SK-N-SH treated with all-trans-retinoic acid at 6 μM for 48 hours (cell line): ENCODE data around the gene ASCL3.

ENCODE experiments used
- ARNTL ChIP-seq: fragments of 450-650 bp; formaldehyde crosslinking; IDR thresholded peaks from 2 replicates; pipeline ENCODE4 v1.5.0; 2020; ENCODE audit warnings: low read depth, mild to moderate bottlenecking, moderate library complexity, borderline replicate concordance
- BACH2 ChIP-seq: fragments of 250-450 bp; sonication (Bioruptor Pico); IDR thresholded peaks from 2 replicates; pipeline ENCODE4 v1.9.0; 2021; ENCODE audit warnings: mild to moderate bottlenecking, borderline replicate concordance
- ISL1 ChIP-seq: fragments of 250-450 bp; sonication (Bioruptor Pico); IDR thresholded peaks from 2 replicates; pipeline ENCODE4 v2.1.2; 2022; ENCODE audit warnings: mild to moderate bottlenecking, moderate library complexity
- OSR1 ChIP-seq: fragments of 250-450 bp; sonication (Bioruptor Pico); IDR thresholded peaks from 2 replicates; pipeline ENCODE4 v1.8.0; 2022; ENCODE audit warnings: moderate library complexity, mild to moderate bottlenecking, inconsistent platforms
- RARB ChIP-seq: fragments of 250-450 bp; sonication (Bioruptor Pico); IDR thresholded peaks from 2 replicates; pipeline ENCODE4 v1.8.0; 2021; ENCODE audit warnings: mild to moderate bottlenecking, moderate library complexity
- TOX ChIP-seq: fragments of 250-450 bp; sonication (Bioruptor Pico); IDR thresholded peaks from 2 replicates; pipeline ENCODE4 v1.8.0; 2021; ENCODE audit warnings: mild to moderate bottlenecking, moderate library complexity, borderline replicate concordance
- TSHZ2 ChIP-seq: fragments of 250-450 bp; sonication (Bioruptor Pico); IDR thresholded peaks from 2 replicates; pipeline ENCODE4 v1.5.0; 2020; ENCODE audit warnings: mild to moderate bottlenecking, moderate library complexity
- ZC3H10 ChIP-seq: fragments of 250-450 bp; sonication (Bioruptor Pico); IDR thresholded peaks from 2 replicates; pipeline ENCODE4 v1.5.1; 2021; ENCODE audit warnings: mild to moderate bottlenecking, moderate library complexity
- ZFP30 ChIP-seq: fragments of 450-650 bp; formaldehyde crosslinking; IDR thresholded peaks from 2 replicates; pipeline ENCODE4 v1.5.0; 2022; ENCODE audit warnings: mild to moderate bottlenecking, moderate library complexity
- ZNF70 ChIP-seq: fragments of 450-650 bp; formaldehyde crosslinking; IDR thresholded peaks from 2 replicates; pipeline ENCODE4 v1.5.0; 2020; ENCODE audit warnings: mild to moderate bottlenecking, moderate library complexity
- TF ChIP-seq, protein P1 (sequence below): fragments of 250-450 bp; sonication (Bioruptor Pico); IDR thresholded peaks from 2 replicates; pipeline ENCODE4 v1.8.0; 2020; ENCODE audit warnings: mild to moderate bottlenecking, moderate library complexity, borderline replicate concordance

GRCh38 chr11:8963569-8964323 is 20.9 kb upstream of the ASCL3 start:
- no peak for TF ChIP-seq OSR1 (CRISPR knock-in tag)
- TF ChIP-seq TOX (CRISPR knock-in tag), result no peak
- TF ChIP-seq, protein P1, sequence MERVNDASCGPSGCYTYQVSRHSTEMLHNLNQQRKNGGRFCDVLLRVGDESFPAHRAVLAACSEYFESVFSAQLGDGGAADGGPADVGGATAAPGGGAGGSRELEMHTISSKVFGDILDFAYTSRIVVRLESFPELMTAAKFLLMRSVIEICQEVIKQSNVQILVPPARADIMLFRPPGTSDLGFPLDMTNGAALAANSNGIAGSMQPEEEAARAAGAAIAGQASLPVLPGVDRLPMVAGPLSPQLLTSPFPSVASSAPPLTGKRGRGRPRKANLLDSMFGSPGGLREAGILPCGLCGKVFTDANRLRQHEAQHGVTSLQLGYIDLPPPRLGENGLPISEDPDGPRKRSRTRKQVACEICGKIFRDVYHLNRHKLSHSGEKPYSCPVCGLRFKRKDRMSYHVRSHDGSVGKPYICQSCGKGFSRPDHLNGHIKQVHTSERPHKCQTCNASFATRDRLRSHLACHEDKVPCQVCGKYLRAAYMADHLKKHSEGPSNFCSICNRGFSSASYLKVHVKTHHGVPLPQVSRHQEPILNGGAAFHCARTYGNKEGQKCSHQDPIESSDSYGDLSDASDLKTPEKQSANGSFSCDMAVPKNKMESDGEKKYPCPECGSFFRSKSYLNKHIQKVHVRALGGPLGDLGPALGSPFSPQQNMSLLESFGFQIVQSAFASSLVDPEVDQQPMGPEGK (CRISPR knock-in tag), result no peak
- no peak for TF ChIP-seq ZC3H10 (CRISPR knock-in tag)
- TF ChIP-seq ARNTL (CRISPR knock-in tag), result no peak
- no peak for TF ChIP-seq ZFP30
- TF ChIP-seq BACH2 (CRISPR knock-in tag), result no peak
- no peak for TF ChIP-seq ISL1
- no peak for TF ChIP-seq TSHZ2
- TF ChIP-seq RARB (CRISPR knock-in tag), result no peak
- TF ChIP-seq ZNF70, result no peak
